ENCODE results near the gene GRIN3B.

GRIN3B gene

DNA sequence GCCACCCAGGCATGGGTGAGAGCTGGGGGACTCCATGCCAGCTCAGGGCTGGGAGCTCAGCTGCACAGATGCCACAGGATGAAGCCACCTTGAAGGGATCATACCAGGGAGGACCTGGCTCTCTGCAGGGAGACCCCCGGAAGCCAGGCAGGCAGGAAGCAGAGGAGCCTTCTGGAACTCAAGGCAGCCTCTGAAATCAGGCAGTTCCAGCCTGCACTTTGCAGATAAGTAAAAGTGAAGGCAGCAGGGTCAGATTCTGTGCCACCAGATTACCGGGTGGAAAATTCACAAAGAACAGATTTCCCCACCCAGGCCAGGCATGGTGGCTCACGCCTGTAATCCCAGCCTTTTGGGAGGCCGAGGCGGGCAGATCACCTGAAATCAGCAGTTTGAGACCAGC lies 18.2 kb downstream of the GRIN3B start:
- TF ChIP-seq, protein P1, sequence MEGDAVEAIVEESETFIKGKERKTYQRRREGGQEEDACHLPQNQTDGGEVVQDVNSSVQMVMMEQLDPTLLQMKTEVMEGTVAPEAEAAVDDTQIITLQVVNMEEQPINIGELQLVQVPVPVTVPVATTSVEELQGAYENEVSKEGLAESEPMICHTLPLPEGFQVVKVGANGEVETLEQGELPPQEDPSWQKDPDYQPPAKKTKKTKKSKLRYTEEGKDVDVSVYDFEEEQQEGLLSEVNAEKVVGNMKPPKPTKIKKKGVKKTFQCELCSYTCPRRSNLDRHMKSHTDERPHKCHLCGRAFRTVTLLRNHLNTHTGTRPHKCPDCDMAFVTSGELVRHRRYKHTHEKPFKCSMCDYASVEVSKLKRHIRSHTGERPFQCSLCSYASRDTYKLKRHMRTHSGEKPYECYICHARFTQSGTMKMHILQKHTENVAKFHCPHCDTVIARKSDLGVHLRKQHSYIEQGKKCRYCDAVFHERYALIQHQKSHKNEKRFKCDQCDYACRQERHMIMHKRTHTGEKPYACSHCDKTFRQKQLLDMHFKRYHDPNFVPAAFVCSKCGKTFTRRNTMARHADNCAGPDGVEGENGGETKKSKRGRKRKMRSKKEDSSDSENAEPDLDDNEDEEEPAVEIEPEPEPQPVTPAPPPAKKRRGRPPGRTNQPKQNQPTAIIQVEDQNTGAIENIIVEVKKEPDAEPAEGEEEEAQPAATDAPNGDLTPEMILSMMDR (IDR thresholded peaks at IDR 0.05): no peak

DNA sequence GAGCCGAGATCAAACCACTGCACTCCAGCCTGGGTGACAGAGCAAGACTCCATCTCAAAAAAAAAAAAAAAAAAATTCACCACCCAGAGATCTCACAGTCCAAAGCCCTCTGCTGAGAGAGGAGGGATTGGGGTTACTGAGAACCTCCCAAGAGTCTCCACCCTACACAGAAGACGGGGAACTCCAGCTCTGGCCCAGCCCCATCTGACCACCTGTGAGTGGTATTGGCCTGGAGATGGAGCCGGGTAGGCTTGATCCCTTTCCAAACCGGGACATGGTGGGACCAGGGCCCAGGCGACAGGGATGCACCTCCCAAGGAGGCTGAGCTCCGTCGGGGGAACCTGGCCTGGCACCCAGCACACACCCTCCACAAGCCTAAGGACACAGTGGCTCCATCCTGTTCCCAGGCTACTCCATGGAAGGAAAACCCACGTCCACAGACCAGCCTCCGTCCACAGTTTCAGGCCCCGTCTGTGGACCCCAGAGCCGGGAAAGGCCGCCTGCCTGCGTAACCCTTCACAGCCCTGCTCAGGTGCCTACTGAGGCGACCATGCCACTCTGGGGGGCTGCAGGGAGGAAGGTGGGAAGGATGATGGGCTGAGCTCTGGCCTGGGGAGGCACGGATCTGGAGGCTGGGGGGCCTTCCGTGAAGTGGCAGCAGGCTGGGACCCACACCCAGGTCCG lies 18.9 kb downstream of the GRIN3B start:
- TF ChIP-seq, protein P1 (IDR thresholded peaks at IDR 0.05): no peak

DNA sequence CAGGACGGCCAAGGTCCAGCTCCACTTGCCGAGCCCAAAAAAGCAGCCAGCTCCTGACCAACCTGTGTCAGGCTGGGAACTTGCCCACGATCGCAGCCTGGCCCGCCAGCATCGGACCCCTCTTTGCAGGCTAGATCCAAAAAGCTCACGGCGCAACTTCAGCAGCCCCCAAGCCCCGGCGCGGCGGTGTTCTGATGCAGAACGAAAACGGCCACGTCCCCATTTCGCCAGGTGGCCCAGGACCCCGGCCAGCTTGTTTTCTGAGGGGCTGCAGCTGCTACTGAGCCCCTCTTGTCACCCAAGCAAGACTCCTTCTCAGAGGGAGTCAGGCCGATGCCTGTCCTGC lies 19.4 kb downstream of the GRIN3B start:
- TF ChIP-seq, protein P1 (IDR thresholded peaks at IDR 0.05): no peak

DNA sequence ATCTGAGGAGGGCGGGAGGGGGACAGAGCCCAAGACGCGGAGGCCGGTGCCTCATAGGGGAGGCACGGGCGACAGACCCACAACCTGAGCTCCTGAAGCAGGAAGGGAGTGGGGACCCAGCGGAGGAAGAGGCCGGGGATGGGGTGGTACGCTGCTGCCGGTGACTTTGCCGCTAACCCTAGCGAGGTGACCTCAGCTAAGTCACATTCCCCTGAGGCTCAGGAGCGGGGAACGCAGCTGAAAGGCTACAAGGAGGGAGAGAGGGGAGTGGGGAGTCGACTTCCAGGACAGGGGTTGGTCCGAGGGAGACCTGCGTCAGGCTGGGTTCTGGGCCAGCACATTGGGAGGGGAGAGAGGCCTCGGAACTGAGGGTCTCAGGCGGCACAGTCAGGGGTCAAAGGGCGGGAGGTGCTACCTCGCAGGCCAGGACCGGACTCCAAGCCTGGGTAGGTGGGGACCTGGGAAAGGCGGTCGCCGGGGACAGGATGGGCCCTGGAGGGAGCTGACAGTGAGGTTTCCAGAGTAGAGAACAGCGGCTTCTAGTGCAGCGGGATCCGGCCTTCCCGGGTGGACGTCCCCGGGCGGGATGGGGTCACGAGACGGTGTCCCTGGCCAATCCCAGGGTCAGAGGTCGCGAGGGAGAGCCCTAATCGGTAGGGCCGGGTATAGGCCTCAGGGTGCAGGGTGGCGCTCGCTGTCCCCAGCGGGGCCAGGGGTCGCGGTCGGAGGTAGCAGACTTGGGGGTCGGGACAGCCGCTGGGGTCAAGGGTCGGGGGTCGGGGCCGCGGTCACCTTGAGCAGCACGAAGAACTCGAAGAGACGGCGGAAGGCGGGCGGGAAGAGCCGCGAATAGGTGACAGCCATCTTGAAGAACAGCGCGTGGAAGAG lies 20.0 kb downstream of the GRIN3B start:
- TF ChIP-seq, protein P1 (IDR thresholded peaks at IDR 0.05): no peak

DNA sequence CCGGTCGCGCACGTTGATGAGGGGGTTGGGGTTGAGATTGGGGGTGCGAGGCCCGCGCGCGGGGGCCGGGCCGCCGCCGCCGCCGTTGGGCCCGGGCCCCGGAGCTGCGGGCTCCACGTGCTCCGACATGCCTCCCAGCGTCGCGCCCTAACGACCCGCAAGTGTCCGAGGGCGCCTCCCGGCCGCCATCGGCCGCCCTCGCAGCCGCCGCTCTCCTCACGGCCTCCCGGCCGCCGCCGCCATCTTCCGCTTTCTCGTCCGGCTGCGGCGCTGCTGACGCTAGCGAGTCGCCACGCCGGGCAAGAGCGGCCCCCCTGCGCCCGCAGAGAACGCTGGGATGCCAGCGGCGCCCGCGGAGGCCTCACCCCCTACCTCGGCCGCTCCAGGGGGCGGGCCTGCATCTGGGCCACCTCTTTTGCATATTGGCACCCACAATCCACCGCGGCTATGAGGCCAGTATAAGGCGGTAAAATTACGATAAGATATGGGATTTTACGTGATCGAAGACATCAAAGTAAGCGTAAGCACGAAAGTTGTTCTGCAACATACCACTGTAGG lies 20.7 kb downstream of the GRIN3B start, which contains the start of gene TMEM259:
TSS of gene TMEM259 (minus strand) at position 256 of the 558 bp plus-strand sequence. CDS start at position 129, 127 bp downstream.
- TF ChIP-seq, protein P1 (IDR thresholded peaks at IDR 0.05): no peak

DNA sequence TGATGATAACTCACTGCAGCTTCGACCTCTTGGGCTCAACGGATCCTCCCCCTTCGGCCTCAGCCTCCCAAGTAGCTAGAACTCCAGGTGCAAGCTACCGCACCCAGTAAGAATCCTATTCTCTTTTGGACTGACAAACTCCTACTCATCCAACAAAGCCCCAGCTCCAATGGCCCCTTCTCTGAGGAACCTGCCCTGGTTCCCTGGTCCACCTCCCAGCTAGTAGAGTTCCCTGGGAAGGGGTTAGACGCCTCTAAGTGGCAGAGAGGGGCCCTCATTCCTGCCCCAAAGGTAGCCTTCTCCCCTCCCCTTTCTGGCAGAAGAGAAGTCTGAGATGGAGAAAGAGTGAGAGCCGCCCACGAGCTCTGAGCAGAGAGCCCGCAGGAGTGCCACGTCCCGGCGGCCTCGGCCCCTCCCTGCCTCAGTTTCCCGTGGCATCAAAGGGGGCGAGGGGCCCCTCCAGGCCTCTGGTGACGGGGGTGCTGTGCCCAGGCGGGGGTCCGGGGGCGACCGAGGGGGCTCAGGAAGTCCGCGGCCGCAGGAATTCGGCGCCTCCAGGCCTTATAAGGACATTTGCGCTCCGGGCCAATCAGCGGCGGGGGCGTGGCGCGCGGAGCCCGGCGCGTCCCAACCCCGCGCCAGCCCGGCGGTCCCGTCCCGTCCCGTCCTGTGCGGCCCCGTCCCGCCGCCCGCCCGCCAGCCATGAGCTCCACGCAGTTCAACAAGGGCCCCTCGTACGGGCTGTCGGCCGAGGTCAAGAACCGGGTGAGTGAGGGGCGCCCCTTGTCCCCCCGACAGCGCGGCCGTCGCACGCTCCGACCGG lies 26.0 kb downstream of the GRIN3B start, which contains the start of gene CNN2:
TSS of gene CNN2 (plus strand) at position 649 of the 823 bp plus-strand sequence. CDS start at position 703, 54 bp downstream.
- TF ChIP-seq, protein P1 (IDR thresholded peaks at IDR 0.05): no peak

Data from LNCAP (cell line).